NB4 (cell line): ENCODE data around the gene MTHFSD.

Experiments used
- CTCF ChIP-seq: IDR thresholded peaks from one replicate; pipeline ENCODE4 v1.5.1; 2012; ENCODE audit warnings: low read depth, low read length
- MYC ChIP-seq: IDR thresholded peaks from 2 replicates; pipeline ENCODE4 v1.6.1; 2011; ENCODE audit warnings: low read depth, low read length

GRCh38 chr16:86554599-86554916 lies 477 bp downstream of the MTHFSD start:
- TF ChIP-seq CTCF, result no peak
- no peak for TF ChIP-seq MYC
